ENCODE results near the gene FBXW5. TPM values are rescaled to one million over a fixed set of nuclear protein-coding genes. Genes with fewer than 3 reads are reported as not detected.

FBXW5 gene
- total and polyA plus RNA-seq, 12 donors: 118 to 215 (median 145) TPM

- peak; percentile 67 to 79 for DNase-seq
- H3K27ac ChIP-seq: peak overlapping the region in 7 of 10 donors; percentile 35 to 97 (median 93)
Measured at GRCh38 chr9:136947955-136948510, 3.5 kb upstream of the FBXW5 start.

DNA sequence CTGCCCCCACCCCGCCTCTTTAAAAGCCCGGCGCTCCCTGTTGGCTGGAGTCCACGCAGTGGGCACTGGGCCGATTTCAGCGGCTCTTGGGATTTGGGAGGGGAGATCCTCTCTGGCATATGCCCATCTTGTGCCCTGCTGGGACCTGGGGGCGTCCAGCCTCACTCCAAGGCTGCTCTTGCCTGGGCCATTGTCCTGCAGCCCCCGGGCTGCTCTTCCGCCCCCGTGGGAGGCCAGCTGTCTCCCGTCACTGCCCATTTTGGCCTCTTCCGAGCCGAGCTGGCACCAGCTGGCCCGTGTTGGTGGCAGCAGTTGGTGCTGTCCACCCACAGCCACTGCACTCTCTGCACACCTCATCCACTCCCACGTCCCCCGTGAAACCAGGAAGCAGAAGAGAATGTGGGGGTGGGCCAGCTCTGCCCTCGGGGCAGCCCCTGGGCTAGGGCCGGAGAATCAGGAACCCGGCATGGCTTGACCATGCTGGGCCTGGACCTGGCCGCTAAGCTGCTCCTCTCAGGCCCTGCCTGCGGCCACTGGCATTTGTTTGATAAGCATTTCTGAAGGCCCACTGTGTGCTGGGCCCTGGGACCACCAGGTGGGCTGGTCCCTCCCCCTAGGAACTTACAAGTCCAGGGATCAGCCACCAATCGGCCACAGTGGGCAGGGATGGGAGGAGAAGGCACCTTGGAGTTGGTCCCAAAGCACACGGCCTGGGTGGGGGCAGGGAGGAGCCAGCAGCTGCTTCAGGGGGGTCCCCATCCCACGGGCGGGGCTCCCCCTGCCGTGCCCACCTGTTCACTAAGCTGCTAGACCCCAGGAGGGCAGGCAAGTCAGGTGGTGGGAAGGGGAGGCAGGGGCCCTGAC, 2.7 kb upstream of the FBXW5 start:
- intact Hi-C loops (cut with DNase I): loop anchor here (2.0 to 5.0 kb wide), 9 partner anchors 35 to 160 kb away; partner anchors contain the start of genes PAXX (in 4 of the 10), FUT7 (in 3 of the 10), CLIC3 (in 1 of the 10) and LCNL1 (in 1 of the 10)
- H3K4me3 ChIP-seq: no peak overlapping the region
- 52 to 66% methylated on average over 26 of the region's 26 CpGs for WGBS, 2 donors
- no peak for ATAC-seq
- DNase-seq: peak in 1 of 2 donors; percentile 26
- no peaks in the 10 kb centered on the region for H3K27me3 ChIP-seq
- TF ChIP-seq CTCF (IDR thresholded peaks at IDR 0.05): no peak
- peaks cover 30 to 73% (median 40%) of the 10 kb centered on the region in 9 donors for H3K4me1 ChIP-seq
- H3K36me3 ChIP-seq: peaks cover 0 to 11% (median 7%) of the 10 kb centered on the region in 9 donors
- H3K27ac ChIP-seq: peak overlapping the region in 7 of 10 donors; percentile 35 to 97 (median 93)
- H3K9me3 ChIP-seq: no peaks in the 10 kb centered on the region

More at GRCh38 chr9:136947955-136948510, 3.5 kb upstream of the FBXW5 start:
- H3K4me1 ChIP-seq: peaks cover 25 to 73% (median 35%) of the 10 kb centered on the region in 9 donors
- WGBS, 2 donors: 27 to 29% methylated on average over 15 of the region's 15 CpGs
- no peaks in the 10 kb centered on the region for H3K9me3 ChIP-seq
- no peaks in the 10 kb centered on the region for H3K27me3 ChIP-seq
- no peak overlapping the region for H3K4me3 ChIP-seq
- peak; percentile 48 to 80 (median 70) for TF ChIP-seq CTCF (IDR thresholded peaks at IDR 0.05)
- intact Hi-C loops (cut with DNase I): loop anchor here (2.0 to 5.0 kb wide), 11 partner anchors 29 to 161 kb away; partner anchors contain the start of genes PAXX (in 4 of the 10), FUT7 (in 3 of the 10), ABCA2 (in 1 of the 10) and CLIC3 (in 1 of the 10)
- peak in 4 of 8 donors; percentile 26 to 37 (median 36) for ATAC-seq
- H3K36me3 ChIP-seq: peaks cover 0 to 4% (median 0%) of the 10 kb centered on the region in 9 donors

DNA sequence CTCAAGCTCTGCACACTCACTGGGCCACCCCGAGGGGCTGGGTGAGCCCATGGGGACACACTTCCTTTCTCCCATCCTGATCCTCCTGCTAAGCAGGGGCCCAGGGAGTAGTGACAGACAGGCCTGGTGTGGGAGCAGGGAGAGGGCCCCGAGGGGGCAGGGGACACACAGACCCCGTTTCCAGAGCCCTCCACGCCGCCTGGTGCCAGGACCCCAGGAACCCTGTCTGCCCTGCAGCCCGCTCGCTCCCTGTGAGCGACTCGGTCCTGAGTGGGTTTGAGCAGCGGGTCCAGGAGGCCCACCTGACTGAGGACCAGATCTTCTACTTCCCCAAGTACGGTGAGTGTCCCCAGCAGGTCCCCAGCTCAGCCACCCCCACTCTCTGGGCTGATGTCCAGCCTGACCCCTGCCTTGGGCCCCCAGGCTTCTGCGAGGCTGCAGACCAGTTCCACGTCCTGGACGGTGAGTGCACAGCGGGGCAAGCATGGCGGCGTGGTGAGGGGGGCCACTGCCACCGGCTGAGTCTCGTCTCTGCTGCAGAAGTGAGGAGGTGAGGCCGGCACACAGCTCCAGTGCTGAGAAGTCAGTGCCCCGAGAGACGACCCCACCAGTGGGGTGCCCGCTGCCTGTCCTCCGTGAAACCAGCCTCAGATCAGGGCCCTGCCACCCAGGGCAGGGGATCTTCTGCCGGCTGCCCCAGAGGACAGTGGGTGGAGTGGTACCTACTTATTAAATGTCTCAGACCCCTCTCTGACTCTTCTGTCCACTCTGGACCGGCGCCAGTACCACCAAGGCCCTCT, 1.9 kb upstream of the FBXW5 start:
- peaks cover 4 to 20% (median 15%) of the 10 kb centered on the region in 9 donors for H3K36me3 ChIP-seq
- WGBS, 2 donors: 83% methylated on average over 27 of the region's 27 CpGs
- peaks cover 32 to 73% (median 40%) of the 10 kb centered on the region in 9 donors for H3K4me1 ChIP-seq
- DNase-seq (peak in 1 of 2 donors; percentile 27), ATAC-seq (no peak)
- H3K27ac ChIP-seq: peak overlapping the region in 2 of 10 donors; percentile 35 to 95
- TF ChIP-seq CTCF (IDR thresholded peaks at IDR 0.05): no peak
- H3K27me3 ChIP-seq: no peaks in the 10 kb centered on the region
- H3K4me3 ChIP-seq: no peak overlapping the region
- intact Hi-C loops (cut with DNase I): loop anchor here (2.0 to 5.0 kb wide), 9 partner anchors 36 to 159 kb away; partner anchors contain the start of genes PAXX (in 4 of the 10), FUT7 (in 3 of the 10), CLIC3 (in 1 of the 10) and LCNL1 (in 1 of the 10)
- no peaks in the 10 kb centered on the region for H3K9me3 ChIP-seq
